SIG-M5 (cell line): ENCODE results near the gene LRMDA.
"Not testable (repeated sequence)": the region's sequence is repeated elsewhere in the genome, so short reads cannot be mapped to it uniquely, and the experiment has no call there.

ENCODE experiments used
- DNase-seq: peaks from one replicate; lab custom pipeline; 2025; lab: John Stamatoyannopoulos, UW

The LRMDA gene

GRCh38 chr10:76497666-76498065, 1066.2 kb downstream of the LRMDA start:
- DNase-seq, result no peak

GRCh38 chr10:76504823-76505222, 1073.4 kb downstream of the LRMDA start:
- no peak for DNase-seq

- DNase-seq, result no peak
Observed at GRCh38 chr10:76509446-76509845, 1078.0 kb downstream of the LRMDA start.

GRCh38 chr10:76514321-76514720, 1082.9 kb downstream of the LRMDA start:
- no peak for DNase-seq

GRCh38 chr10:76514869-76515268, 1083.4 kb downstream of the LRMDA start:
- DNase-seq, result no peak

GRCh38 chr10:76522547-76522946, 1091.1 kb downstream of the LRMDA start:
- no peak for DNase-seq

GRCh38 chr10:76523246-76523645, 1091.8 kb downstream of the LRMDA start:
- no peak for DNase-seq

- no peak for DNase-seq
Observed at GRCh38 chr10:76523791-76524351, 1092.4 kb downstream of the LRMDA start.

GRCh38 chr10:76526833-76527232, 1095.4 kb downstream of the LRMDA start:
- DNase-seq, result not testable (repeated sequence)

GRCh38 chr10:76540331-76540730, 1108.9 kb downstream of the LRMDA start:
- DNase-seq, result no peak

GRCh38 chr10:76540786-76541185, 1109.4 kb downstream of the LRMDA start:
- DNase-seq, result no peak

- DNase-seq, result no peak
Observed at GRCh38 chr10:76541852-76542251, 1110.4 kb downstream of the LRMDA start.

- no peak for DNase-seq
Observed at GRCh38 chr10:76542307-76542930, 1111.0 kb downstream of the LRMDA start.

- DNase-seq, result no peak
Observed at GRCh38 chr10:76543655-76544054, 1112.2 kb downstream of the LRMDA start.

GRCh38 chr10:76544789-76545188, 1113.4 kb downstream of the LRMDA start:
- DNase-seq, result no peak

GRCh38 chr10:76546411-76546810, 1115.0 kb downstream of the LRMDA start:
- DNase-seq, result no peak

GRCh38 chr10:76547352-76547972, 1116.0 kb downstream of the LRMDA start:
- DNase-seq, result no peak

GRCh38 chr10:76548716-76549115, 1117.3 kb downstream of the LRMDA start:
- no peak for DNase-seq

- DNase-seq, result no peak
Observed at GRCh38 chr10:76549171-76549570, 1117.7 kb downstream of the LRMDA start.

GRCh38 chr10:76550806-76551205, 1119.4 kb downstream of the LRMDA start:
- no peak for DNase-seq

GRCh38 chr10:76552091-76552873, 1120.9 kb downstream of the LRMDA start:
- DNase-seq, result no peak

GRCh38 chr10:76553263-76554032, 1122.0 kb downstream of the LRMDA start:
- no peak for DNase-seq
